ENCODE data around the gene ACACA.

The ACACA gene

DNA sequence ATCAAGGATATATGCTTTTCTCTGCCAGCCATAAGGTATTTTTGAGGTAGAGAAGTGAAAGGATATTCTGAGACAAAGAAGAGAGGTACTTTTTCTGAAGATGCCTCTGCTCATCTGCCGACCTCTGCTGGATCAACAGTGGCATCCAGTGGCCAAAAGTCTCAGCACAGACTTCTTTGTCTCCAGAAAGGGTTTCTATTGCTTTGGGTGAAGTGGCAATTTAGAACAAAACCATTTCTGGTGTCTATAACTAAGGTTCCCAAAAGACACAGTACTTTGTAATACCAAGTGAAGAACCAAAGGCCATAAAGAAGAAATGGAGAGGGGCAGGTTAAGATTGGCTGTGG is 186.1 kb downstream of the ACACA start:
- DNase-seq: peak in 1 of 2 experiments; percentile 44

DNA sequence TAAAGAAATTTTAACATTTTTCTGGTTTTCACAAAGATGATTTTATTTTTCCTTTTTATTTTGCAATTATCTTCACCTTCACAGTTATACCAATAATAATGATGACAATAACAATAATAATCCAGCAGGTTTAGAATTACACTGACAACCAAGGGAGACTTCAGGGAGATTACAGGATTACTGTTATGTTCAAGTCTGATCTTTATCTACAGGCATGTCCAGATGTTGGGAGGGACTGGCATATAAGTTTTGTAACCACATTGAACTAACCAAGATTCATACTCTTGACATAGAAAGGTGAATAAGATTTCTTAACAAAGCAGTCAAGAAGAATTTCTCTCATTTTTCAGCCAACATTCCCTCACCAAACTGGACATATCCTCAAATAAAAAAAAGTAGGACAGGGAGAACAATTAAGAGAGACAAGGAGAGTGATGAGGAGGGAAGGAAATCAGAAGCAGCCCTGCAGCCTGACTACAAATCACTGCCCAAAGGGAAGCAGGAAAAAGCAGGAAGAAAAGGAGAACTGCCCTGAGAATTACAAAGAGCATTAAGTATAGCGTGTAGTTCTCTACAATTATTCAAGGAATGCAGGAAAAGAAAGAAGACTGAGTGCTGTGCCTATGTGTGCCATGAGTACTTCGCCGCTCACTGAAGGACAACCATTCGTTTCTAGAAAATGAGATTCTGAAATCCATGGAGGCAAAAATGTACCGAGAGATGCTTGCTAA is 186.6 kb downstream of the ACACA start:
- DNase-seq: peak in 1 of 2 experiments; percentile 26

DNA sequence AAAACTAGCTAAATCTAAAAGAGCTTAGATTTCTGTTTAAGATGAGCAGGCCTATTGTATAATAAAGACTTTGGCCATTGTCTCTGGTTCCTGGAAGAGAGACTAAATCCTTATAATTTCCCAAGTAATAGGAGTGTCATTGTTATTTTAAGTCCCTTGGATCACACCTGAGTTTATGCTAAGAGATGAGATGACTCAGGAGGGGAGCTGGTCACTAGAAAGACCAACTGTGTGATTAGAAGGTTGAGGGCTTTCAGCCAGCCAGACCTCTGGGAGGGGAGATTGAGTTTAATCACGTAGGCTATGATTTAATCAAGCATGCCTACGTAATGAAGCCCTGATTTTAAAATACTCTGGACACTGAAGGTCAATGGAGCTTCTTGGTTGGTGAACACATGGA is 187.8 kb downstream of the ACACA start:
- DNase-seq: no peak

DNA sequence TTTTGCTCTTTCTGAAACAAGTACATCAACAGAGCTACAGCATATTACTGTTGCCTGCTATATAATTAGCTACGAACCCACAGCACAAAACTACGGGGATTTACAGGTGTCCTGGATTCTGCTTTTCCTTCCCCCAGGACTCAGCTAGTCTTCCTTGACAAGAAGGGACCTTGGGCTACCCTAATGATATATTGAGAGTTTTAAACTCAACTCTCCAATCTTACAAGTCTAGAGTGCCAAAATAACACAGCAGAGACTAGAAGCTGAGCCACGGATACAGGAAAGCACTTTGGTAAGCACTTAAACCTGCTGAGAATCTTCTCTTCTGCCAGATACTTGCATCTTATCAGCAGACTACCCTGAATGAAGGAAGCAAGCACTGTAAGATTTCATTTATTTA is 192.2 kb downstream of the ACACA start:
- DNase-seq: no peak

DNA sequence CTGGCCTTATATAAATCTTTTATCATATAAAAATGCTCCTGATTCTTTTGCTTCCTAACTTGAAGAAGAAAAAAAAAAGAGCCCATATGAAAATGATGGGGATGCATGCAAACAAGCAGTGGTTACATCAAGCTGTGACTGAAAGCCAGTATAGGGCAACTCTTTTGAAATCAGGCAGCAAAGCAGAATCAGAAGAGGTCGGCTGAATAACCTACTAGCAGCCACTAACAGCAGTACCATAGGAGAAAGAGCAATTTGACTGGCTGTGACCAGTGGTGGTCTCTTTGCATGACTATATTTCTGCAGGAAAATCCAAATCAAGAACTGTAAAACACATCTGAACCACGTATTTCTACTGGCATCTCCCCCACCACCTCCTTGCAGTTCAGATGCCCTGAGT is 192.7 kb downstream of the ACACA start:
- DNase-seq: no peak

DNA sequence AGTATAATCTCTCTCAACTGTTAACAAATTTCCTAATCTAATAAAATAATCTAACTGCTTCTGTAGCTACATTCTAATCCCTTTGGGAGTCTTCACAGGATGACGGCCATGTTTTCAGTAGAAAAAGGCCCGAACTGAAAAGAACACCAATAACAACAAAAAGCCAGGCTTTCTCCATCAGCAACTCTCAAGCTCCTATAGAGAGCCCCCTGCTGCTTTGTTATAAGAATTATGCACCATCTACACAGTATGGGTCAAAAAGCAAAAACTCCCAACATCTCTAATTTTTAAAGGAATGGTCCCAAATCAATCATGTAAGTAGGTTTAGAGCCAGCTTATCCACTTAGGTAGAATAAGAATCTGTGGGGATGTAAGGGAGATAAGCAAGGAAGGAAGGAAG is 194.5 kb downstream of the ACACA start:
- no peak for DNase-seq

DNA sequence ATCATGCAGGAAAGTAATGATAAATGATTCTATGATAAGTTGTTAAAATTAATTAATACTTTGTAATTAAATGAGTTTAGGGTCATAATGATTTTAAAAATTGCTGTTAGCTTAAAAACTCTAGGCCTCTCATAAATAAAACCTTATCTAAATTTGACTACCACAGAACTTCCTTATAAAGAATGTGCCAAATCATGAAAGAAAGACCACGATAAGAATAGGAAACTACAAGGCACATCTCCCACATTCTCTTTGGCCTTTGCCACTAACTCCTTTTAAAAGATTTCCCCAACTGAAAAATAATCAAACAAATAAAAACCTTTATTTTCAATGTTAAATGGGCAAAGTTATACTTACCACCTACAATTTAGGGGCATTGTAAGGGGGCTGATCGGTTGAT is 195.5 kb downstream of the ACACA start:
- DNase-seq: no peak

DNA sequence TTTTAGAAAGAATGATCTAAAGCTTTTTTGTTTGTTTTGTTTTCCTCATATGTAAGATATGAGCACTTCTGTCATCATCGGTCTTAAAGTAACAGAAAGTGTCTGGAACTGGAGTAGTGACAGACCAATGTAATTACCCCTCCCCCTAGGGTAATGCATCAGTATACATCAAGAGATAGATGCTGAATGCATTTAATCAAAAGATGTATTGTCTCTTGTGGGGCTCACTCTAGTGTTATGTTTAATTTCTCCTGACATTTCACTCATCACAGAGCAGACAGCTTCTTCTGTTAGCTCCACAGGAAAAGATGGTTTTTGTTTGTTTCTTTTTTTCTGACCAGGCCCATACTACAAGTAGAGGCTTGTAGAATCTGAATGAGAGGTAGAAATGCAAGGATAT is 199.5 kb downstream of the ACACA start:
- DNase-seq: no peak

DNA sequence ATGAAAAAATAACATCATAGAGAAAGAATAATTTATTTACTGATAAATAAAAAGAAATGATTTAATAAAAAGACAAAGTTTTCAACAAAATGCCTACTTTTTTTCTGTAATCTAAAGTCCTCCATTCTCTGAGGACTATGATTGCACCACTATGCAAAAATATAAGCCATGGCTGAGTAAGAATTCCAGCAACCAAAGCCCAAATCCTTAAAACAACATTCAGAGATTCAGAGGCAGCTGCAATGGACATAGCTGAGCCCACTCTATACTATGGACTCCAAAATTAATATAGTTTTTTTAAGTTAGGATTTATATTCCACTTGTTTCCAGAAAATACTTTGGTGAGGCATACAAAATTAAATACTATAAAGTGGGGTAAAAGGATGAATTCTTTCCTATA is 200.3 kb downstream of the ACACA start:
- DNase-seq: no peak

DNA sequence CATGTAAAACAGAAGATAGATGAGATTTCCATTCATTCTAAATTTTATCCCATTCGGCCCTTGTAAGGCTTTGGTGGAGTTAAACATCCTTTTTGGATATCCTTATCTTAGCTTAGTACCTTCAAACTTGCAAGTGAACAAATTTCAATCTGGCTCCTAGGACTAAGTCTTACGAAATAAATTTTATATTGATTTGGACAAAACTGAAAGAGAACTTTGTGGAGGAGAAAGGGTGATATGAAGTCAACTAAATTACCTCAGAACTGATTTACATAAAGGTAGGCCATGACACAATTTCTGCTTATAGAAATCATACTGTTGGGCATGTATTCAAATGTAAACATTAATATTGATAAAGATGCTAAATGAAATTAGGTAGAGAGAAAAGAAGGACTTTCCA is 206.1 kb downstream of the ACACA start:
- no peak for DNase-seq

DNA sequence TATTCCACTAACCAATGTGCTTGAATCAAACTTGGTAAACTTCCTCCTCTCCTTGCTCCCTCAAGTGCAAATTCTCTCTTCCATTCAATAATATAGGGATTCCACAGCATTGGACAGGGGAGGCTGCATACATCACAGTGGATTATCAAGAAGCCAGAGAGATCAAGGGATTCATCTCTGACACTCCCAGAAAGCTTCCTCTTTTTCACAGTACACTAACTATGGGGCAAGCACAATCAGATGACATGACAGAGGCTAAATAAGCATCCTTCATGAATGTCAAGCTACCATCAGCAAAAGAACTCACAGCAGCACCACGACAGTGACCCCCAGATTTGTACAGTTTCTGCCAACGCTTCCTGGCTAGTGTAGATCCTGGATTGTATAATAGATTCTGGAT is 209.3 kb downstream of the ACACA start:
- DNase-seq: no peak

DNA sequence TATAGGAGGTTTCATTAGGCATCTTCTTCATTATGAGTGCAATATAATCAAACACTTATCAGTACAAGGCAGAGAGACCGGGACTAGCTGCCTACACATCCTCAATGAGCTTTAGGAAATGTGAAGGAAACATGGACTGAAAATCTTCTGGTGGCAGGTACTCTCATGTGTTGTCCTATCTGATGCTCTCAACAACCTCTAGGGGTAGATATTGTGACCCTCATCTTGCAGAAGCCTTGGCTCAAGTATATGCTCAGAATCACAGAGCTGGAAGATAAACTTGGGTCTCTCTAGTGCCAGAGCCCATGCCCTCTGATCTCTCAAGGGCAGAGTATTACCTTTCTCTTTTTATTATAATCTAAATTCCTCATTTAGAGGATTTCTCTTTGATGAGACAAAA is 212.4 kb downstream of the ACACA start:
- no peak for DNase-seq

DNA sequence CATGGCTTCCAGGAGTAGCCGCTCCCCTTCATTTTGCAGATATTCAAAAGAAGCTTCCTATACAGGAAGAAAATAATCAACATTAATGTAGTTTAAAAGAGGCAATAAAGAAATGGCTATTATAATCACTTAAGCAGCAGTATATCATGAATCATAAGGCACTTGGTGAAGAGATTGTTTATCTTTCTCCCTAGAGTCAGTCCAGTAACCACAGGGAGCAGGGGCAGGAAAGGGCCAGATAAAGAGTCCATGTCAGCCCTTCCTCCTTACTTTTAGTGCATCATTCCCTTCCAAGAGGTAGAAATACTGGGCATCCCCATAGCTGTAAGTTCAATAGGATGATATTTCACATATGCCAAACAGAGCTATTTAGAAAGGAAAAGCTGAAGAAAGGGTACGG is 215.4 kb downstream of the ACACA start:
- no peak for DNase-seq

DNA sequence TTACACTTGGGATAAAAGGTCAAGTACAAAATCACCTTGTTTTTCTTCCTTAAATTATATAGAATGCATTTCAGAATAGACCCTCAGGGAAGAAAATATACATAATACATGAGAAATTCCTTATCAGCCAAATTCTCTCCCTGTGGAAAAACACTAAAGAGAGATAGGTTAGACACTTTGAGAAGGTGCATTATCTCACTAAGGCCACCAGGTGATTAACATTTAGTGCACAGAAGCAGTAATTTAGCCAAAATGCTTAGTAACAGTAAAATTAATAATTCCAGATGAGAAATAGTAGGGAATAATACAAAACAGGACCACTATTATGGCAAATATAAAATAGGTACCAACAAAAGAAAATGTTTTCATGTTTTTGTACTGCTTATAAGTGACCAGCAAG is 216.1 kb downstream of the ACACA start:
- no peak for DNase-seq

DNA sequence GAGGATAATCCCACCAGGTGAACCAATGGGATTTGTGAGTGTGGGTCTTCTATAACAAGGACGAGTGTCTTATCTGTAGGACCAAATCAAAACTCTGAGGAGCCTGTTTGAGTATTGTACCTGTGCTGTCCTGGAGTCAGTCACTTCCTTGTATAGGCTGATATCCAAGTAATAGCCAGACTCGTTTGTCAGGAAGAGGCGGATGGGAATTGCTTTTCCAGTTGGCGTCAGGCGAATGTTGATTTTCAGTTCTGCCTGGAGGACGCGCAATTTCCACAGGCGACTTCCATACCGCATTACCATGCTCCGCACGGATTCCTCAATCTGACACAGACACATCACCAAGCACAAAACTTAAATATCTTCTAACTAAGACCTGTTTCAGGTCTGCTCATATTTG is 218.5 kb downstream of the ACACA start:
- no peak for DNase-seq

DNA sequence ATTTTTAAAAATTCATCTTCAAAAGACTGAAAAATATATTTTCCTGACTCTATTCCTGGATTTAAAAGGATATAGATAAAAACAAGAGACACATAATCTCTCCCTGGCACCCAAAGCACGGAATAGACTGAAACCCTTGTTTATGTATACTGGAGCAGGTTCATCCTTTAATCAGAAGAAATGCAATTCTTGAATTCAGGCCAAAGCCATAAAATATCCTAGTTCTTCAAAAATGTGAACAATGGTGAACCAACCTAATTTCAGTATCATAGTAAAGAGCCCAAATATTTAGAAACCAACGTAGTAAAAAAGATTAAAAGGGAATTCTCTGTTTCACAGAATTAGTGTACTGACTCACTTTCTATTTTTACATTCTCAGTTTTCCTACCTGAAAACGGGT is 219.4 kb downstream of the ACACA start:
- DNase-seq: no peak

DNA sequence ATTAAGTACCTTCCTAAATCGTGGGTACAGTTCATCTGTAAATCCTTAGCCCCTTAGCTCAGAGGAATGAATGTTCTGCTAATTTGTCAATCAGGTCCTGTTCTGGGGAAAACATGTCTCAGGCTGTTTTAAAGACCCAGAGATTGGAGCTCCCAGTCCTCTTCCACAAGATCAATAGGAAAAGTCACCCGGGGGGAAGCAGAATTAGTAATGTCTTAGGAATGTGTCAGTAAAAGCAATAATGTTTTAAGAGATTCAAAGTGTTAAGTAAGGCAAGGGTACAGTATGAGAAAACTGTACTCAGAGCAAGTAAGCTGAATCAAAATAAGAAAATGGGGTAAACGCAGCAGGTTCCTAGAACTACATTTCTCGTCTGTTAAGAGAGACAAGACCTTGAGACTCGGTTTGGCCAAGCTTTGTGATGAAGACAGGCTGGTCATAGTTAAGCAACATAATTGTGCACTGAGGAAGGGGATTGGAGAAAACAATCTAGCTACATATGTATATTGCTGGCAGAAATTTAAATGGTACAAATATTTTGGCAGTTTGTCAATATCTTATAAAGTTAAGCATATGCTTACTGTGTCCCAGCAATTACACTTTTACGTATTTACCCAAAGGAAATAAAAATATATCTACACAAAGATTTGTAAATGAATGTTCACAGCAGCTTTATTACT is 223.7 kb downstream of the ACACA start:
- DNase-seq: no peak

DNA sequence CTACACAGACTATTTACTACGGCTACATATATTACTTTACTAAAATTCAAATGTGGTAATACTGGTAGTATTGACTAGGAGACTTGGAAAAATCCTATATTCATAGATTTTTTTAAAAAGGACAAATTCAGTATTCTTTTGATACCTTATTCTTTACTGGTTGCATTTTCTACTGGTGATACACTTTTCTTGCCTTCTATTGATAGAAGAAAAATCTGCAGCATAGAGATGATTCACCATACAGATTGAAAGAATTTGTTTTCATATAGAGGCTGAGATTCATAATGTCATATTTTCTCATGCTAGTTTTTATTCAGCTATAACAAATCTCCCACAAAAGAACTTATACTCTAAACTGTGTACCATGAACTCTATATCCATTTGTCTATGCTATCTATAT is 226.3 kb downstream of the ACACA start:
- DNase-seq: no peak

DNA sequence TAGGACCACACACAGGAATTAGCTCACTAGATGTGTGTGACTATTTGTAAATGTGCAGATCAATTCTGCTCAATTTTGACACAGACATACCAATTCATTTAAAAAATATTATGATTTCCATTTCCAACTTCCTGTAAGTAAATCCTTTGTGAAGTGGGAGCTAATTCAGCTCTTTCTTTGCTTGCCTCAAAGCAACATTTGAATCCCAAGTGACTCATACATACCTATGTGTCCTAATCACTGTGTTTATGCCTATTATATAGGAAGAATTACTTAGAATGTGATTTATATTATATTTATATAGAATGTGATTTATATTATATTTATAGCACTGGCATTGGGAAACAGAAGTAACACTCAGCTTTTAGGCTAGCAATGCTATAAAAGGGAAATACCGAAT is 226.7 kb downstream of the ACACA start:
- no peak for DNase-seq

DNA sequence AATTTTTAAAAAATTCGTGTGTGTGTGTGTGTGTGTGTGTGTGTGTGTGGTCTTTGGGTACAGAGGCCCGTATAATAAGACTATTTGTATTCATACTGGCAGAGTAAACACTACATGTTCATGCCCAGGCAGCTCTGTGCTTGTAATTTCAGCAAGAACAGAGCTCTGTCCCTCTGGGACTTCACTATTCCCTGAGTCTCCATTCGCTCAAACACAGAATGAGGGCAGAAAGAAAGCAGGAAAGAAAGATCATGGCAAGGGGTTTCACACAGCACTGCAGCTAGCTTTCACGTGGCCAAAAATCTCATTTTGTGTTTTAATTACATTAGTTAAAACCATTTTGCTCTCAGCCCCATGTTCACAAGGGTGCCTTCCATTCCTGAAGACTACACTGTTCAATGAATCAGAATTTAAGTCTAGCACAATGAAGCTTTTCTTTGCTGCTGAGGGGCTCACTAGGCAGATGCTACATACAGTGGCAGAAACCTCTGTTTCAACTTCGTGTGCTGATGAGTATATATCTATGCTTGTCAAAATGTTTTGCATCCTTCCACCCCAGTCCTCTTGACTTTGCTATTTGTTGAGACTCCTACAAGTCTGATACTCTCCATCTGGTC is 229.3 kb downstream of the ACACA start:
- no peak for DNase-seq

DNA sequence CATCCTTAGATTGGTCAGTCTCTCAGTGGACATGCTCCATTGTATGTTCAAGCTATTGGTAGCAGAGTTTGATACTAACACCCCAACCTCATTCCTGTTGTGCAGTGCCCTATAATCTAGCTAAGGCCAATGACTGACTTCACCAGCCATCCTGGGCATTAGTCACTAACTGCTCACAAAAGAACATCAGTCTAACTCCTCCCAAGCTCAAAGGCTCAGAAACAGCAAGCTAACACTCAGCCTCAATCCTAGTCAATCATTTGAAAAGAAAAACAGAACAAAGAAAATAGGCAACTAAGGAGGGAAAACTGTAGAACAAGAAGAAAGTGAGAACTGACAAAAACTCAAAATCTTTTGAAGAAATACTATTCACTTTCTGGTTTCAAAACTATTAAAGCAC is 229.9 kb downstream of the ACACA start:
- no peak for DNase-seq

DNA sequence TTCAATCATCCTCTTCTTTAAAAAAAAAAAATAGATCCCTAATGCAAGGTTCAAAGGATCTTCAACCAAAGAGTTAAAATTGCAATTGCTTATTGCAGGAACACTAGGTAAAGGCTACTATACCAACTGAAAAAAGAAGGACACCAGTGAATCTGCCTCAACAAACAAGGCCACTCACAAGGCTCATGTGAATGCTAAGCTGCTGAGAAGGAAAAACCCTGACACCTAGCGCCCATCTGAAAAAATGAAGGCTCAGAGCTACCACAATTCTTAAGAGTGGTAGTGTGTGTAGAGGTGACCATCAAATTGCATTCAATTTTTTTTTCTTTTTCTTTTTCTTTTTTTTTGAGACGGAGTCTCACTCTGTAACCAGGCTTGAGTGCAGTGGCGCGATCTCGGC is 232.4 kb downstream of the ACACA start:
- peak in 1 of 2 experiments; percentile 20 for DNase-seq

DNA sequence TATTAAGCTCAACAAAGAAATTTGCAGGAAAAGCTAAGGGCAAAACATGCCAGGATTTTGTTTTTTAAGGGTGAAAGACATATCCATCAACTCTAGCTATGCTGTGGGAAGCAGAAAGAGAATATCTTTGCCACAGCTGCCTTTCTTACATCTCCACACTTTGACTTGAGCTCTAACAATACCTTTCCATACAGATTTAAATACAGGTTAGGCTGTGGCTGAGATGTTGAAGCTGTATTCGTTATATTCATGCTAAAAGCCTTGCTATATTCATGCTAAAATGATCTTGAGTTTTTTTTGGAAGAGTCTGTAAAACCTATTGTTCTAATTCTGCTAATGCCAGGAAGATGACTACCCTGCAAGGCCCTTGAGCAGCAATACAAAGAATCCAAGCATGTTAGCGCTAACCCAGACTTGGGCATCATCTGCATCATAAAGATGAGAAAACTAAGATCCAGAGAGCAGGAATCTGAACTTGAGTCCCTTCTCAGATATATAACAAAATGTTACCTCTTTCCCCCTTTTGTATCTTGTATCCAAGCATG is 235.7 kb downstream of the ACACA start:
- DNase-seq: no peak

DNA sequence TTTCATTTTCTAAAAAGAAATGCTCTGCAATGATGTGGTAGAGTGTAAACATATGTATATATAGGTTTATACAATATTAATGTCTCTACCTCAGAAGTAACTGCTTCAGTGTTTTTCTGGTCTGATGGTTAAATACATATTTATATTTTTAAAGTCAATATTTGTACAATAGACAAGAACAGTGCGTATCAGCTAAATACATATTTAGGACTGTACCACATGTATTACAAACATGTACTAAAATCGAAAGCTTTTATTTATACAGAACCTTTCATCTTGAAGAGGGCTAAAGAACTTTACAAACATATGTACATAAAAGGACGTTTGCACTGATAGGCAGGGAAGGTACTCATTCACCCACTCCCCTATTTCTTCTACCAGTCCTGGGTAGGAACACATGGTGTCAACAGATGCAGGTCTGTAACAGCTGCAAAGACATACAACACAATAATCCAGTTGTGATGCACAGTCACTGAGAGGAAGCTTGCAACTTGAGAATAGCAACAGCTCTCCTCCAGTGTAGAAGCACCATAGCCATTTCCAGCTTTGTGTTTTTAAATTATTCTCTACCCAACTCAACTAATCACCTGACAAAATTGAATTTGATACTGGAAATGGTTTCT is 237.8 kb downstream of the ACACA start:
- peak in 1 of 2 experiments; percentile 67 for DNase-seq

Measured in NCI-H524 (cell line).